WTC11 (cell line): ENCODE measurements around the gene RGS16. TPM values are rescaled to one million over a fixed set of nuclear protein-coding genes. Genes with fewer than 3 reads are reported as not detected.

Experiments used
- ATAC-seq: fragments of 200-7000 bp; cut with Tn5 transposase; 2 replicates; pipeline ENCODE4 v1.10.0; 2021; ENCODE audit warnings: mild to moderate bottlenecking, moderate library complexity
- CTCF ChIA-PET: fragments of 300-600 bp; sonication (Branson Sonifier 250); formaldehyde crosslinking; loops from one replicate; lab custom pipeline; 2021; ENCODE audit warnings: antibody characterized with exemption; lab: Charles Lee
- POLR2A ChIA-PET: fragments of 350-600 bp; sonication (Branson Sonifier 250); formaldehyde crosslinking; loops from one replicate; lab custom pipeline; 2021; ENCODE audit warnings: antibody characterized with exemption; lab: Charles Lee
- DNase-seq: peaks from one replicate; pipeline ENCODE4 v3.0.0; 2021; ENCODE audit warnings: low spot score
- H3K27ac Mint-ChIP-seq: 2 replicates; pipeline ENCODE4 v1.8.0; 2021; ENCODE audit warnings: mixed read lengths
- H3K27me3 Mint-ChIP-seq: 2 replicates; pipeline ENCODE4 v1.8.0; 2021; ENCODE audit warnings: low read depth, mild to moderate bottlenecking, moderate library complexity, mixed read lengths
- H3K36me3 Mint-ChIP-seq: 2 replicates; pipeline ENCODE4 v1.8.0; 2021; ENCODE audit warnings: mixed read lengths
- H3K4me1 Mint-ChIP-seq: 2 replicates; pipeline ENCODE4 v1.8.0; 2022; ENCODE audit warnings: mixed read lengths
- H3K4me3 Mint-ChIP-seq: 2 replicates; pipeline ENCODE4 v1.8.0; 2021; ENCODE audit warnings: mild to moderate bottlenecking, moderate library complexity, mixed read lengths
- H3K9me3 Mint-ChIP-seq: 2 replicates; pipeline ENCODE4 v1.8.0; 2021; ENCODE audit warnings: mixed read lengths
- ETV6 ChIP-seq: sonication (generic); formaldehyde crosslinking; IDR thresholded peaks from 2 replicates; pipeline ENCODE4 v1.8.1; 2022; ENCODE audit warnings: mild to moderate bottlenecking, missing genetic modification reagents
- FOXJ3 ChIP-seq: sonication (generic); formaldehyde crosslinking; IDR thresholded peaks from 2 replicates; pipeline ENCODE4 v1.9.0; 2021; ENCODE audit warnings: missing genetic modification reagents, mild to moderate bottlenecking, borderline replicate concordance
- GABPB1 ChIP-seq: sonication (generic); formaldehyde crosslinking; IDR thresholded peaks from 2 replicates; pipeline ENCODE4 v1.8.1; 2023; ENCODE audit warnings: mild to moderate bottlenecking, missing genetic modification reagents
- GTF2I ChIP-seq: fragments of 250-450 bp; sonication (Bioruptor Pico); conservative IDR thresholded peaks from 2 replicates; pipeline ENCODE4 v1.4.0; 2021; ENCODE audit warnings: mild to moderate bottlenecking
- HMGXB4 ChIP-seq: sonication (generic); formaldehyde crosslinking; IDR thresholded peaks from 2 replicates; pipeline ENCODE4 v1.8.1; 2023; ENCODE audit warnings: mild to moderate bottlenecking, moderate library complexity, missing genetic modification reagents
- NFATC4 ChIP-seq: fragments of 250-450 bp; sonication (Bioruptor Pico); IDR thresholded peaks from 2 replicates; pipeline ENCODE4 v1.9.0; 2021; ENCODE audit warnings: mild to moderate bottlenecking
- NFE2L1 ChIP-seq: sonication (generic); formaldehyde crosslinking; IDR thresholded peaks from 2 replicates; pipeline ENCODE4 v1.8.1; 2023; ENCODE audit warnings: missing genetic modification reagents
- NR1H2 ChIP-seq: sonication (generic); formaldehyde crosslinking; IDR thresholded peaks from 2 replicates; pipeline ENCODE4 v1.9.0; 2021; ENCODE audit warnings: mild to moderate bottlenecking, moderate library complexity, missing genetic modification reagents
- NR2C2 ChIP-seq: sonication (generic); formaldehyde crosslinking; IDR thresholded peaks from 2 replicates; pipeline ENCODE4 v1.8.0; 2022; ENCODE audit warnings: mild to moderate bottlenecking, missing genetic modification reagents
- SMAD4 ChIP-seq: sonication (generic); formaldehyde crosslinking; IDR thresholded peaks from 2 replicates; pipeline ENCODE4 v1.8.0; 2022; ENCODE audit warnings: mild to moderate bottlenecking, missing genetic modification reagents
- SOX15 ChIP-seq: fragments of 250-450 bp; sonication (Bioruptor Pico); IDR thresholded peaks from 2 replicates; pipeline ENCODE4 v1.9.0; 2021; ENCODE audit warnings: mild to moderate bottlenecking
- TEAD4 ChIP-seq: sonication (generic); formaldehyde crosslinking; IDR thresholded peaks from 2 replicates; pipeline ENCODE4 v1.8.0; 2022; ENCODE audit warnings: mild to moderate bottlenecking, missing genetic modification reagents
- ZNF121 ChIP-seq: sonication (generic); formaldehyde crosslinking; IDR thresholded peaks from 2 replicates; pipeline ENCODE4 v1.8.0; 2023; ENCODE audit warnings: missing genetic modification reagents
- ZNF138 ChIP-seq: sonication (generic); formaldehyde crosslinking; conservative IDR thresholded peaks from 2 replicates; pipeline ENCODE4 v1.8.1; 2022; ENCODE audit warnings: mild to moderate bottlenecking, moderate library complexity, missing genetic modification reagents
- total RNA-seq: library from RNA; stranded (reverse); gene quantifications from 3 replicates; pipeline ENCODE4 v1.2.3, GENCODE V29; 2021
- TF ChIP-seq, protein P1 (sequence below): fragments of 250-450 bp; sonication (Bioruptor Pico); IDR thresholded peaks from 2 replicates; pipeline ENCODE4 v1.9.0; 2021; ENCODE audit warnings: mild to moderate bottlenecking
- TF ChIP-seq, protein P2 (sequence below): sonication (generic); formaldehyde crosslinking; IDR thresholded peaks from 2 replicates; pipeline ENCODE4 v1.8.1; 2022; ENCODE audit warnings: missing genetic modification reagents, borderline replicate concordance
- TF ChIP-seq, protein P3 (sequence below): fragments of 200-600 bp; IDR thresholded peaks from 2 replicates; pipeline ENCODE4 v1.8.0; 2022; ENCODE audit warnings: antibody characterized with exemption

The RGS16 gene
- total RNA-seq, 1 experiment from 2014 or later: 17.8 TPM

GRCh38 chr1:182602935-182603645, 1.1 kb downstream of the RGS16 start:
- POLR2A ChIA-PET: interaction anchor here (0.6 to 1.6 kb wide), 8 partner anchors 9 to 182 kb away, joined by 3 to 10 read pairs (median 4); no protein-coding TSS in a partner anchor
- peaks cover 8% of the 10 kb centered on the region for H3K4me1 Mint-ChIP-seq
- peaks cover 35% of the 10 kb centered on the region for H3K27me3 Mint-ChIP-seq
- no peak for DNase-seq
- ATAC-seq: no peak
- no peaks in the 10 kb centered on the region; the same call in 1 of the 2 replicates for H3K36me3 Mint-ChIP-seq
- no peaks in the 10 kb centered on the region for H3K9me3 Mint-ChIP-seq
- no peak overlapping the region for H3K4me3 Mint-ChIP-seq
- TF ChIP-seq, protein P1, sequence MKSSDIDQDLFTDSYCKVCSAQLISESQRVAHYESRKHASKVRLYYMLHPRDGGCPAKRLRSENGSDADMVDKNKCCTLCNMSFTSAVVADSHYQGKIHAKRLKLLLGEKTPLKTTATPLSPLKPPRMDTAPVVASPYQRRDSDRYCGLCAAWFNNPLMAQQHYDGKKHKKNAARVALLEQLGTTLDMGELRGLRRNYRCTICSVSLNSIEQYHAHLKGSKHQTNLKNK: no peak
- TF ChIP-seq TEAD4 (CRISPR knock-in tag) (no peak), GABPB1 (CRISPR knock-in tag) (no peak), SOX15 (CRISPR knock-in tag) (no peak), GTF2I (CRISPR knock-in tag) (no peak), ZNF138 (CRISPR knock-in tag) (no peak), NR2C2 (no peak), SMAD4 (CRISPR knock-in tag) (no peak), NFATC4 (no peak)
- TF ChIP-seq, all 79 proteins: peak for 0
- no peak overlapping the region for H3K27ac Mint-ChIP-seq
- CTCF ChIA-PET: interaction anchor here (0.8 to 16.0 kb wide), 5 partner anchors 9 to 183 kb away, joined by 3 to 669 read pairs (median 18); partner anchors contain the start of gene NPL

GRCh38 chr1:182601913-182602312, 2.3 kb downstream of the RGS16 start:
- ChIA-PET POLR2A (interaction anchor here (0.6 to 1.8 kb wide), 4 partner anchors 13 to 180 kb away, joined by 3 to 6 read pairs (median 4); no protein-coding TSS in a partner anchor), CTCF (interaction anchor here (0.8 to 16.0 kb wide), 9 partner anchors 10 to 184 kb away, joined by 3 to 669 read pairs (median 7); partner anchors contain the start of genes NPL and RNASEL)
- DNase-seq: no peak
- H3K27me3 Mint-ChIP-seq: peaks cover 26% of the 10 kb centered on the region
- TF ChIP-seq NFE2L1 (CRISPR knock-in tag) (no peak), ETV6 (CRISPR knock-in tag) (0 out of 2 replicates have a peak, but pooled peaks have one; percentile 0), NR1H2 (no peak)
- peaks cover 8% of the 10 kb centered on the region for H3K4me1 Mint-ChIP-seq
- no peak overlapping the region for H3K27ac Mint-ChIP-seq
- no peaks in the 10 kb centered on the region; the same call in 1 of the 2 replicates for H3K36me3 Mint-ChIP-seq
- no peaks in the 10 kb centered on the region for H3K9me3 Mint-ChIP-seq
- no peak overlapping the region for H3K4me3 Mint-ChIP-seq
- no peak for ATAC-seq

- ATAC-seq (peak; percentile 37), DNase-seq (peak; percentile 61)
- Mint-ChIP-seq H3K4me1 (peaks cover 8% of the 10 kb centered on the region), H3K9me3 (no peaks in the 10 kb centered on the region), H3K4me3 (no peak overlapping the region), H3K36me3 (no peaks in the 10 kb centered on the region; the same call in 1 of the 2 replicates), H3K27me3 (peaks cover 21% of the 10 kb centered on the region), H3K27ac (no peak overlapping the region)
- TF ChIP-seq SOX15 (CRISPR knock-in tag): no peak
- TF ChIP-seq, protein P2, sequence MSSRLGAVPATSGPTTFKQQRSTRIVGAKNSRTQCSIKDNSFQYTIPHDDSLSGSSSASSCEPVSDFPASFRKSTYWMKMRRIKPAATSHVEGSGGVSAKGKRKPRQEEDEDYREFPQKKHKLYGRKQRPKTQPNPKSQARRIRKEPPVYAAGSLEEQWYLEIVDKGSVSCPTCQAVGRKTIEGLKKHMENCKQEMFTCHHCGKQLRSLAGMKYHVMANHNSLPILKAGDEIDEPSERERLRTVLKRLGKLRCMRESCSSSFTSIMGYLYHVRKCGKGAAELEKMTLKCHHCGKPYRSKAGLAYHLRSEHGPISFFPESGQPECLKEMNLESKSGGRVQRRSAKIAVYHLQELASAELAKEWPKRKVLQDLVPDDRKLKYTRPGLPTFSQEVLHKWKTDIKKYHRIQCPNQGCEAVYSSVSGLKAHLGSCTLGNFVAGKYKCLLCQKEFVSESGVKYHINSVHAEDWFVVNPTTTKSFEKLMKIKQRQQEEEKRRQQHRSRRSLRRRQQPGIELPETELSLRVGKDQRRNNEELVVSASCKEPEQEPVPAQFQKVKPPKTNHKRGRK (CRISPR knock-in tag): no peak
- TF ChIP-seq HMGXB4 (CRISPR knock-in tag): no peak
- TF ChIP-seq, protein P3, sequence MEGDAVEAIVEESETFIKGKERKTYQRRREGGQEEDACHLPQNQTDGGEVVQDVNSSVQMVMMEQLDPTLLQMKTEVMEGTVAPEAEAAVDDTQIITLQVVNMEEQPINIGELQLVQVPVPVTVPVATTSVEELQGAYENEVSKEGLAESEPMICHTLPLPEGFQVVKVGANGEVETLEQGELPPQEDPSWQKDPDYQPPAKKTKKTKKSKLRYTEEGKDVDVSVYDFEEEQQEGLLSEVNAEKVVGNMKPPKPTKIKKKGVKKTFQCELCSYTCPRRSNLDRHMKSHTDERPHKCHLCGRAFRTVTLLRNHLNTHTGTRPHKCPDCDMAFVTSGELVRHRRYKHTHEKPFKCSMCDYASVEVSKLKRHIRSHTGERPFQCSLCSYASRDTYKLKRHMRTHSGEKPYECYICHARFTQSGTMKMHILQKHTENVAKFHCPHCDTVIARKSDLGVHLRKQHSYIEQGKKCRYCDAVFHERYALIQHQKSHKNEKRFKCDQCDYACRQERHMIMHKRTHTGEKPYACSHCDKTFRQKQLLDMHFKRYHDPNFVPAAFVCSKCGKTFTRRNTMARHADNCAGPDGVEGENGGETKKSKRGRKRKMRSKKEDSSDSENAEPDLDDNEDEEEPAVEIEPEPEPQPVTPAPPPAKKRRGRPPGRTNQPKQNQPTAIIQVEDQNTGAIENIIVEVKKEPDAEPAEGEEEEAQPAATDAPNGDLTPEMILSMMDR: peak; percentile 85
- TF ChIP-seq FOXJ3 (CRISPR knock-in tag): no peak
- no peak for TF ChIP-seq ZNF121
- POLR2A ChIA-PET: interaction anchor here (0.6 to 1.8 kb wide), 4 partner anchors 13 to 181 kb away, joined by 3 to 6 read pairs (median 4); no protein-coding TSS in a partner anchor
- CTCF ChIA-PET: interaction anchor here (0.8 to 16.0 kb wide), 9 partner anchors 11 to 184 kb away, joined by 3 to 669 read pairs (median 7); partner anchors contain the start of genes NPL and RNASEL
These were observed 2.8 kb downstream of the RGS16 start for GRCh38 chr1:182601416-182601786.
